K562 (cell line): ENCODE measurements around the gene YARS1. TPM values are rescaled to one million over a fixed set of nuclear protein-coding genes. Genes with fewer than 3 reads are reported as not detected.

ENCODE experiments used
- ATAC-seq: fragments of 200-7000 bp; cut with Tn5 transposase; 3 replicates; pipeline ENCODE4 v1.9.1; 2020; ENCODE audit warnings: moderate library complexity
- BruUV-seq: library from RNA; stranded (reverse); fragments of 400-500 nt; replicated peaks from 2 replicates; lab custom pipeline; 2021; lab: Mats Ljungman, UMichigan
- CTCF ChIA-PET: fragments of 300-600 bp; formaldehyde crosslinking; extraction: SDS; loops from one replicate; lab custom pipeline; 2021; ENCODE audit warnings: low intra/inter-chr PET ratio; lab: Yijun Ruan, JAX
- POLR2A ChIA-PET: fragments of 300-600, 350-650 bp; sonication (Branson Sonifier 250); formaldehyde crosslinking; extraction: SDS; loops from one replicate; lab custom pipeline; 2021; ENCODE audit warnings: antibody characterized with exemption, inconsistent platforms; lab: Yijun Ruan, JAX
- DNase-seq, 4 experiments: peaks; one replicate each; pipeline versions ENCODE4 v3.0.0 to v3.0.0-alpha.2; 2011 to 2018; ENCODE audit warnings: low spot score in 3 of 4, mixed read lengths in 3 of 4; ENCODE audit errors: extremely low read depth in 1 of 4
- FAIRE-seq: peaks from 2 replicates; lab custom pipeline; 2011; peaks lifted over from hg19 to GRCh38; lab: Jason Lieb, UNC
- H2AFZ ChIP-seq: 2 replicates; pipeline ENCODE4 v1.6.0; 2011; ENCODE audit warnings: low read depth, low read length, control low read depth, inconsistent platforms
- H3K27ac ChIP-seq: fragments of 200-600 bp; 3 replicates; pipeline ENCODE4 v1.8.0; 2011; ENCODE audit warnings: low read depth, mild to moderate bottlenecking, control low read depth, inconsistent platforms, low read length, moderate library complexity, mixed read lengths; ENCODE audit errors: extremely low read depth
- H3K27me3 ChIP-seq, 2 experiments: fragments of 300-600 bp in 1 of 2; 2 replicates in 1 of 2; 3 replicates in 1 of 2; pipeline versions ENCODE4 v1.6.0 to v1.8.0; 2011; ENCODE audit warnings: inconsistent platforms in 2 of 2, low read length in 2 of 2, mild to moderate bottlenecking in 1 of 2, mixed read lengths in 1 of 2, moderate library complexity in 1 of 2; ENCODE audit not compliant: control insufficient read depth in 2 of 2, insufficient read depth in 2 of 2
- H3K36me3 ChIP-seq: fragments of 300-600 bp; 3 replicates; pipeline ENCODE4 v1.8.0; 2011; ENCODE audit warnings: mild to moderate bottlenecking, low read length, inconsistent platforms; ENCODE audit not compliant: control insufficient read depth, insufficient read depth
- H3K4me1 ChIP-seq, 2 experiments: fragments of 200-600 bp in 1 of 2; replicated peaks in 1 of 2; 2 replicates in 1 of 2; 3 replicates in 1 of 2; pipeline versions ENCODE4 v1.5.1 to v1.8.0; 2011; ENCODE audit warnings: inconsistent platforms in 2 of 2, low read length in 2 of 2, mild to moderate bottlenecking in 1 of 2, mixed read lengths in 1 of 2, moderate library complexity in 1 of 2; ENCODE audit not compliant: control insufficient read depth in 2 of 2, insufficient read depth in 2 of 2
- H3K4me2 ChIP-seq: 2 replicates; pipeline ENCODE4 v1.6.1; 2011; ENCODE audit warnings: low read length, control low read depth, inconsistent platforms, mixed read lengths; ENCODE audit not compliant: insufficient read depth
- H3K4me3 ChIP-seq: fragments of 200-600 bp; sonication (generic), shearing (Covaris generic); 2 replicates; pipeline ENCODE4 v1.5.1; 2016; ENCODE audit warnings: control low read depth, inconsistent platforms
- H3K79me2 ChIP-seq: fragments of 200-600 bp; 3 replicates; pipeline ENCODE4 v1.8.0; 2011; ENCODE audit warnings: low read length, inconsistent platforms; ENCODE audit not compliant: control insufficient read depth, insufficient read depth
- H3K9ac ChIP-seq, 2 experiments: 2 replicates each; pipeline versions ENCODE4 v1.6.0 to v1.6.1; 2011; ENCODE audit warnings: low read depth in 2 of 2, low read length in 2 of 2, control low read depth in 1 of 2, inconsistent platforms in 1 of 2, mild to moderate bottlenecking in 1 of 2, mixed read lengths in 1 of 2; ENCODE audit not compliant: insufficient read depth in 1 of 2
- H3K9me1 ChIP-seq: one replicate; pipeline ENCODE4 v1.6.0; 2011; ENCODE audit warnings: inconsistent platforms, mild to moderate bottlenecking, low read length, moderate library complexity; ENCODE audit not compliant: control insufficient read depth, insufficient read depth
- H3K9me3 ChIP-seq: replicated peaks from 2 replicates; pipeline ENCODE4 v1.5.1; 2011; ENCODE audit warnings: low read depth, low read length, inconsistent platforms; ENCODE audit not compliant: control insufficient read depth, insufficient read depth
- H4K20me1 ChIP-seq: replicated peaks from 2 replicates; pipeline ENCODE4 v1.6.1; 2011; ENCODE audit warnings: low read length, inconsistent platforms, mixed read lengths; ENCODE audit not compliant: control insufficient read depth, insufficient read depth
- CXXC5 ChIP-seq: fragments of 250-450 bp; sonication (Bioruptor Pico); IDR thresholded peaks from 2 replicates; pipeline ENCODE4 v1.8.0; 2022; ENCODE audit warnings: inconsistent platforms, mild to moderate bottlenecking, moderate library complexity
- DPF2 ChIP-seq: fragments of 450-650 bp; IDR thresholded peaks from 2 replicates; pipeline ENCODE4 v1.6.1; 2016
- MXI1 ChIP-seq: IDR thresholded peaks from 2 replicates; pipeline ENCODE4 v1.6.1; 2011; ENCODE audit warnings: low read depth, mild to moderate bottlenecking, improper control_type of control experiment, low read length
- RBM34 ChIP-seq: fragments of 200-400 bp; formaldehyde crosslinking; IDR thresholded peaks from 2 replicates; pipeline ENCODE4 v1.6.1; 2018; ENCODE audit warnings: low read length, borderline replicate concordance; ENCODE audit not compliant: insufficient read depth
- STAT6 ChIP-seq: sonication (generic); formaldehyde crosslinking; IDR thresholded peaks from 2 replicates; pipeline ENCODE4 v1.8.1; 2023; ENCODE audit warnings: mild to moderate bottlenecking, missing genetic modification reagents
- TRIM28 ChIP-seq: fragments of 450-650 bp; IDR thresholded peaks from 2 replicates; pipeline ENCODE4 v1.6.1; 2017
- ZNF263 ChIP-seq: sonication (generic); formaldehyde crosslinking; IDR thresholded peaks from 2 replicates; pipeline ENCODE4 v1.8.0; 2022; ENCODE audit warnings: mild to moderate bottlenecking, missing genetic modification reagents, borderline replicate concordance
- WGBS: fragments of 100-300 bp; shearing (Covaris generic); methylation state at CpG from one replicate; pipeline ENCODE4 v1.1.6; 2016; ENCODE audit warnings: low coverage, mixed read lengths; ENCODE audit not compliant: insufficient coverage; ENCODE audit errors: missing lambda C conversion rate; 5-methylcytosine and 5-hydroxymethylcytosine counted together
- in situ Hi-C: fragments of 300-500 bp; cut with MboI; formaldehyde crosslinking; loops from 4 replicates; pipeline ENCODE4 v1.15.0; 2018; ENCODE audit warnings: inconsistent platforms, mixed read lengths
- intact Hi-C: fragments of 100-400 bp; cut with micrococcal nuclease; formaldehyde crosslinking; loops from 2 replicates; pipeline ENCODE4 v1.14.2; 2022
- polyA plus RNA-seq, 8 experiments: library from polyadenylated mRNA; depleted of rRNA in 4 of 8; stranded (reverse) in 5 of 8; unstranded in 3 of 8; fragments of >200 nt; fragmentation: Nextera tagmentation in 2 of 8; fragmentation: Illumina TruSeq in 1 of 8; extraction: Ambion mirVana in 2 of 8; extraction: Trizol in 1 of 8; gene quantifications; 2 replicates each; pipeline versions ENCODE4 v1.2.1 to v1.2.3, GENCODE V29; 2011 to 2014; ENCODE audit warnings: inconsistent platforms in 1 of 8, missing spikeins in 1 of 8
- total RNA-seq, 7 experiments: library from RNA; depleted of rRNA in 6 of 7; stranded (reverse); fragments of >200 nt in 6 of 7; fragmentation: Illumina TruSeq in 2 of 7; extraction: Trizol in 2 of 7; gene quantifications; 2 replicates each; pipeline versions ENCODE4 v1.2.1 to v1.2.3, GENCODE V29; 2011 to 2021; ENCODE audit warnings: low replicate concordance in 1 of 7
- TF ChIP-seq, protein P1 (sequence below): fragments of 250-450 bp; sonication (Bioruptor Pico); IDR thresholded peaks from 2 replicates; pipeline ENCODE4 v1.9.0; 2021; ENCODE audit warnings: mild to moderate bottlenecking

Gene YARS1
- total and polyA plus RNA-seq, 9 of the 15 experiments (the other 6 are each of a cell fraction or from before 2014, with no cell fraction given), result 66.2 to 336 (median 201) TPM

GRCh38 chr1:32860566-32860965 lies 43.4 kb upstream of the YARS1 start (continued):
- no peak for TF ChIP-seq STAT6
- TF ChIP-seq, protein P1, sequence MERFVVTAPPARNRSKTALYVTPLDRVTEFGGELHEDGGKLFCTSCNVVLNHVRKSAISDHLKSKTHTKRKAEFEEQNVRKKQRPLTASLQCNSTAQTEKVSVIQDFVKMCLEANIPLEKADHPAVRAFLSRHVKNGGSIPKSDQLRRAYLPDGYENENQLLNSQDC (CRISPR knock-in tag), result no peak
- no peak for TF ChIP-seq CXXC5 (CRISPR knock-in tag)
- TF ChIP-seq MXI1, result no peak
- no peak for TF ChIP-seq TRIM28
- no peak for TF ChIP-seq DPF2

DNA sequence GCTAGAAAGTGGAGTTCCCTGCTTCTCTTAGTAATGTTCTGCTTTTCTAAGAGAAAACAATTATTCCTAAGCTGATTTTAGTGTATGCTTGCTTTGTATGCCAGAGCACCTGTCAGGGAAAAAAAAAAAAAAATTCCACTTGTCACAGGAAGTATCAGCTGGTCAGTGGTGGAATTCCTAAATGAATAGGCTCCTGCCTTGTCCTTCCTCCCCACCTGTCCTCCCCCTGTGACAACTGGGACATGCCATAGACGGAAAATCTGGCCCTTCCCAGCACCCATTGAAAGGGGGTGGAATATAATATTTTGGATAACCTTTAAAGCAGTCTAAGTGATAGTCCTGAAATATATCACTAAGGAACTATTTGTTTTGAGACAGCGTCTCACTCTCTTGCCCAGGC lies 42.8 kb upstream of the YARS1 start:
- no peaks in the 10 kb centered on the region for H3K9me3 ChIP-seq
- H3K9me1 ChIP-seq, result no peaks in the 10 kb centered on the region
- H3K27me3 ChIP-seq, result no peaks in the 10 kb centered on the region
- H3K9ac ChIP-seq, result no peak overlapping the region; a peak in 1 of 4 replicates
- no peak for TF ChIP-seq RBM34
- peak; percentile 76 for TF ChIP-seq ZNF263 (CRISPR knock-in tag)
- TF ChIP-seq, all 486 proteins: peak for 1
- no peak overlapping the region for H3K4me3 ChIP-seq
- peaks cover 0 to 3% of the 10 kb centered on the region in 2 experiments; a peak in 1 of 5 replicates for H3K4me1 ChIP-seq
- intact Hi-C loops (no loop called here), in situ Hi-C loops (no loop called here)
- no peak overlapping the region for H3K27ac ChIP-seq
- ATAC-seq (no peak), FAIRE-seq (no peak), DNase-seq (no peak)
- WGBS, result 83% methylated on average over 2 of the region's 2 CpGs
- no TSS peak for BruUV-seq
- POLR2A ChIA-PET, result interaction anchor here (0.6 to 1.5 kb wide), 3 partner anchors 12 to 37 kb away, joined by 3 read pairs; no protein-coding TSS in a partner anchor
- H3K79me2 ChIP-seq, result no peaks in the 10 kb centered on the region
- no peak overlapping the region for H3K4me2 ChIP-seq
- H2AFZ ChIP-seq, result no peak overlapping the region
- CTCF ChIA-PET, result interaction anchor here (0.7 kb wide), 1 partner anchor 304 kb away, joined by 4 read pairs; no protein-coding TSS in a partner anchor
- H4K20me1 ChIP-seq, result no peaks in the 10 kb centered on the region
- peaks cover 68% of the 10 kb centered on the region for H3K36me3 ChIP-seq
